Coronary artery (tissue), 2 donors: ENCODE results near the gene ANKRD11.

ENCODE experiments used
- DNase-seq: peaks from one replicate; pipeline ENCODE4 v3.0.0-alpha.2; 2017; ENCODE audit warnings: low spot score
- H3K27ac ChIP-seq, 2 donors: fragments of 200-600 bp; sonication (generic); one replicate each; pipeline ENCODE4 v1.5.1; 2016 to 2019
- H3K4me3 ChIP-seq: fragments of 200-600 bp; sonication (generic); 2 replicates; pipeline ENCODE4 v1.5.1; 2016; ENCODE audit warnings: mild to moderate bottlenecking, moderate library complexity
- CTCF ChIP-seq: fragments of 200-600 bp; sonication (generic); IDR thresholded peaks from one replicate; pipeline ENCODE4 v1.5.1; 2019; ENCODE audit warnings: antibody characterized with exemption

ANKRD11 gene

GRCh38 chr16:89347807-89348206 is 142.6 kb downstream of the ANKRD11 start:
- Histone ChIP-seq H3K4me3 (no peak overlapping the region), H3K27ac (no peak overlapping the region)
- no peak for DNase-seq
- TF ChIP-seq CTCF = no peak

- TF ChIP-seq CTCF = no peak
Measured at GRCh38 chr16:89346869-89347268, 143.5 kb downstream of the ANKRD11 start.

GRCh38 chr16:89345642-89346150 is 144.7 kb downstream of the ANKRD11 start:
- Histone ChIP-seq H3K27ac (no peak overlapping the region), H3K4me3 (no peak overlapping the region)
- no peak for TF ChIP-seq CTCF
- no peak for DNase-seq

More at GRCh38 chr16:89346869-89347268, 143.5 kb downstream of the ANKRD11 start:
- no peak for DNase-seq
- Histone ChIP-seq H3K27ac (no peak overlapping the region), H3K4me3 (no peak overlapping the region)

- Histone ChIP-seq H3K4me3 (peak overlapping the region; percentile 30), H3K27ac (no peak overlapping the region)
- TF ChIP-seq CTCF = no peak
- DNase-seq = no peak
Measured at GRCh38 chr16:89344846-89345611, 145.3 kb downstream of the ANKRD11 start.

GRCh38 chr16:89344458-89344834 is 145.9 kb downstream of the ANKRD11 start:
- Histone ChIP-seq H3K27ac (no peak overlapping the region), H3K4me3 (peak overlapping the region; percentile 30)
- no peak for DNase-seq

GRCh38 chr16:89343501-89344457 is 146.6 kb downstream of the ANKRD11 start:
- H3K27ac ChIP-seq = no peak overlapping the region
- H3K4me3 ChIP-seq = peak overlapping the region; percentile 30
- no peak for TF ChIP-seq CTCF
- no peak for DNase-seq

More at GRCh38 chr16:89344458-89344834, 145.9 kb downstream of the ANKRD11 start:
- TF ChIP-seq CTCF = no peak
